Measurements from ENCODE around the gene HM13.
A peak's percentile ranks its signal among the peaks of the same experiment; 100 is the strongest.

HM13 gene

DNA sequence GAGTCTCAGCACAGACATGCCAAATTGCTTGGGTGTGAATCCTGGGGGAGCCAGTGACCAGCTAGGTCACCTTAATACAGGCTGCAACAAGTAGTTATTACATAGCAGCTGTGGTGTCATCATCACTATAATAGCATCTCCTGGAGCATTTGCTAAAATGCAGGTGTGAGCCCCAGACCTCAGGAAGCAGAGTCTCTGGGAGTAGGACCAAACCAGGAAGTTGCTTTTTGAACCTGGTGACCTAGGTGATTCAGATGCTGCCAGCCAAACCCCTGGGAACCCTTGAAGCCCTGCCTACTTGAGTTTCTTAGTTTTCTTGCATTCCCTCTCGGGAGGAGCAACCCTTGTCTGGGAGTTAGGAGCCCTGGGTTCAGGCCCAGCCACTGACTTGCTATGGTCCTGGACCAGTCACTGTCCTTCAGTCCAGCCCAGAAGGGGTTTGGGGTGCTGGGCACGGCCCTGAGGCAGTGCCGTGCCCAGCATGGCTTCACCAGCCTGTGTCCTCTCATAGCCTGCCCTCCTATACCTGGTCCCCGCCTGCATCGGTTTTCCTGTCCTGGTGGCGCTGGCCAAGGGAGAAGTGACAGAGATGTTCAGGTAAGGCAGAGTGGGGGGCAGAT is 51.6 kb downstream of the HM13 start:
- TF ChIP-seq, protein P1, sequence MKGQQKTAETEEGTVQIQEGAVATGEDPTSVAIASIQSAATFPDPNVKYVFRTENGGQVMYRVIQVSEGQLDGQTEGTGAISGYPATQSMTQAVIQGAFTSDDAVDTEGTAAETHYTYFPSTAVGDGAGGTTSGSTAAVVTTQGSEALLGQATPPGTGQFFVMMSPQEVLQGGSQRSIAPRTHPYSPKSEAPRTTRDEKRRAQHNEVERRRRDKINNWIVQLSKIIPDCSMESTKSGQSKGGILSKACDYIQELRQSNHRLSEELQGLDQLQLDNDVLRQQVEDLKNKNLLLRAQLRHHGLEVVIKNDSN (IDR thresholded peaks at IDR 0.05) = no peak
- TF ChIP-seq EP300 (IDR thresholded peaks at IDR 0.05; ENCODE audit: borderline replicate concordance) = no peak
- TF ChIP-seq TAF1 (IDR thresholded peaks at IDR 0.05; ENCODE audit: low read depth) = no peak

- TF ChIP-seq CEBPB (IDR thresholded peaks at IDR 0.05) (no peak), TCF12 (IDR thresholded peaks at IDR 0.05; ENCODE audit: low read depth) (no peak), TEAD4 (IDR thresholded peaks at IDR 0.05) (no peak), FOXM1 (IDR thresholded peaks at IDR 0.05; ENCODE audit: borderline replicate concordance, low read depth) (no peak), CREB1 (IDR thresholded peaks at IDR 0.05; ENCODE audit: low read depth) (no peak), TAF1 (IDR thresholded peaks at IDR 0.05; ENCODE audit: low read depth) (no peak), ZBTB7A (IDR thresholded peaks at IDR 0.05; ENCODE audit: low read depth) (no peak), RAD21 (IDR thresholded peaks at IDR 0.05; ENCODE audit: low read depth) (no peak), EGR1 (IDR thresholded peaks at IDR 0.05) (no peak), EP300 (IDR thresholded peaks at IDR 0.05; ENCODE audit: borderline replicate concordance) (no peak), NFIC (IDR thresholded peaks at IDR 0.05) (no peak), MAX (IDR thresholded peaks at IDR 0.05) (no peak), YY1 (IDR thresholded peaks at IDR 0.05; ENCODE audit: low read depth) (no peak)
- TF ChIP-seq, protein P2, sequence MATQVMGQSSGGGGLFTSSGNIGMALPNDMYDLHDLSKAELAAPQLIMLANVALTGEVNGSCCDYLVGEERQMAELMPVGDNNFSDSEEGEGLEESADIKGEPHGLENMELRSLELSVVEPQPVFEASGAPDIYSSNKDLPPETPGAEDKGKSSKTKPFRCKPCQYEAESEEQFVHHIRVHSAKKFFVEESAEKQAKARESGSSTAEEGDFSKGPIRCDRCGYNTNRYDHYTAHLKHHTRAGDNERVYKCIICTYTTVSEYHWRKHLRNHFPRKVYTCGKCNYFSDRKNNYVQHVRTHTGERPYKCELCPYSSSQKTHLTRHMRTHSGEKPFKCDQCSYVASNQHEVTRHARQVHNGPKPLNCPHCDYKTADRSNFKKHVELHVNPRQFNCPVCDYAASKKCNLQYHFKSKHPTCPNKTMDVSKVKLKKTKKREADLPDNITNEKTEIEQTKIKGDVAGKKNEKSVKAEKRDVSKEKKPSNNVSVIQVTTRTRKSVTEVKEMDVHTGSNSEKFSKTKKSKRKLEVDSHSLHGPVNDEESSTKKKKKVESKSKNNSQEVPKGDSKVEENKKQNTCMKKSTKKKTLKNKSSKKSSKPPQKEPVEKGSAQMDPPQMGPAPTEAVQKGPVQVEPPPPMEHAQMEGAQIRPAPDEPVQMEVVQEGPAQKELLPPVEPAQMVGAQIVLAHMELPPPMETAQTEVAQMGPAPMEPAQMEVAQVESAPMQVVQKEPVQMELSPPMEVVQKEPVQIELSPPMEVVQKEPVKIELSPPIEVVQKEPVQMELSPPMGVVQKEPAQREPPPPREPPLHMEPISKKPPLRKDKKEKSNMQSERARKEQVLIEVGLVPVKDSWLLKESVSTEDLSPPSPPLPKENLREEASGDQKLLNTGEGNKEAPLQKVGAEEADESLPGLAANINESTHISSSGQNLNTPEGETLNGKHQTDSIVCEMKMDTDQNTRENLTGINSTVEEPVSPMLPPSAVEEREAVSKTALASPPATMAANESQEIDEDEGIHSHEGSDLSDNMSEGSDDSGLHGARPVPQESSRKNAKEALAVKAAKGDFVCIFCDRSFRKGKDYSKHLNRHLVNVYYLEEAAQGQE (IDR thresholded peaks at IDR 0.05; ENCODE audit: low read depth) = no peak
- TF ChIP-seq, protein P1 (IDR thresholded peaks at IDR 0.05) = no peak
These were observed 52.0 kb downstream of the HM13 start for GRCh38 chr20:31566319-31566657.

DNA sequence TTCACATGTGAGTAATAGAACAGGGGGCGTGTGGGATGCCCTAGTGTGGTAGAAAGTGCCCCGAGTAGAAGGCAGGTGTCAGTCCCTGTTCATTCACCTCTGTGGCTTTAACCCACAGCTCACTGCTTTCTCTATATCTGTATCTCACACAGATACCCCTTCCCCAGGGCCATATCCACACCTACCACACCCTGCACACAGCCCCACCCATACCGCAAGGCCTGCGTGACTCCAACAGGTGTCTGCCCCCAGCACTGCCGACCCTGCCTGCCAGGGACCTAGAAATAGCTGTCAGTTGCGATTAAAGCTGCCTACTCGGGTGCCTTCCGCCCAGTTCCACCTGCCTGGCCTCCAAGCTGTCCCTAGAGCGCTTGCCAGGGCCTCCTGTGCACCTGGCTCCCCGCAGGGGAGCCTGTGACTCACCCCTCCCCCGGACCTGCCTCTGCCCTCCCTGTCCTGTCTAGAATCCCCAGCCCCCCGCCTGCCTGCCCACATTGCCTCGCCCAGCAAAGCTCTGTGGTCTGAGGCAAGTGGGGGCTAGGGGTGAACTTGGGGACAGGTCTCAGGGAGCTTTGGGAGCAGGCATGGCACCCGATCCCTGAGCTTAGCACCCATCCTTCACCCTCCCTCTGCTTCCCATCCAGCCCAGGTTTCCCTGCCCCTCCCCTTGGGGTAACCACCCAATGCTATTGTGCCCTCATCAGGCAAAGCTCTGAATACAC is 52.6 kb downstream of the HM13 start:
- TF ChIP-seq TEAD4 (IDR thresholded peaks at IDR 0.05) (peak; percentile 55), CREB1 (IDR thresholded peaks at IDR 0.05; ENCODE audit: low read depth) (no peak), NFIC (IDR thresholded peaks at IDR 0.05) (peak; percentile 83), RAD21 (IDR thresholded peaks at IDR 0.05; ENCODE audit: low read depth) (peak; percentile 24; the same call in 1 of the 2 replicates), TAF1 (IDR thresholded peaks at IDR 0.05; ENCODE audit: low read depth) (no peak), TCF12 (IDR thresholded peaks at IDR 0.05; ENCODE audit: low read depth) (peak; percentile 99), YY1 (IDR thresholded peaks at IDR 0.05; ENCODE audit: low read depth) (0 out of 2 replicates have a peak, but pooled peaks have one; percentile 27), MAX (IDR thresholded peaks at IDR 0.05) (peak; percentile 69), ZBTB7A (IDR thresholded peaks at IDR 0.05; ENCODE audit: low read depth) (peak; percentile 95), EGR1 (IDR thresholded peaks at IDR 0.05) (peak; percentile 78), FOXM1 (IDR thresholded peaks at IDR 0.05; ENCODE audit: borderline replicate concordance, low read depth) (peak; percentile 86), EP300 (IDR thresholded peaks at IDR 0.05; ENCODE audit: borderline replicate concordance) (peak; percentile 91), CEBPB (IDR thresholded peaks at IDR 0.05) (peak; percentile 10; the same call in 1 of the 2 replicates)
- TF ChIP-seq, protein P1 (IDR thresholded peaks at IDR 0.05) = no peak
- TF ChIP-seq, protein P2 (IDR thresholded peaks at IDR 0.05; ENCODE audit: low read depth) = no peak

DNA sequence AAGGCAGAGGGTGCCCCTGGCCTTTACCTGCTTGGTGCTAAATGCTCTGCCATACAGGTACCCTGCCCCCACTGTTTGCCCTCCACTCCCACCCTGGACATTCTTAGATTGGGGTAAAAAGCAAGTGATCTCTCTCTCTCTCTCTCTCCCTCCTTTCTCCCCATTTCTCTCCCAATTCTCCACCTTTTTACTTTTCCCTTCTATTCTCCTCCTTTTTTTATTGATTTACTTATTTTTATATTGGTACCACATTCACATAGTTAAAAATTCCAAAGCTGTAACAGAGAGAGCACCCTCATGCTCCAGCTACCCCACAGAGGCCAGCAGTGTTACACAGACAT is 53.1 kb downstream of the HM13 start:
- TF ChIP-seq MAX (IDR thresholded peaks at IDR 0.05) (no peak), TEAD4 (IDR thresholded peaks at IDR 0.05) (no peak), RAD21 (IDR thresholded peaks at IDR 0.05; ENCODE audit: low read depth) (no peak), ZBTB7A (IDR thresholded peaks at IDR 0.05; ENCODE audit: low read depth) (no peak), TCF12 (IDR thresholded peaks at IDR 0.05; ENCODE audit: low read depth) (no peak), EP300 (IDR thresholded peaks at IDR 0.05; ENCODE audit: borderline replicate concordance) (no peak), NFIC (IDR thresholded peaks at IDR 0.05) (no peak), CREB1 (IDR thresholded peaks at IDR 0.05; ENCODE audit: low read depth) (no peak), FOXM1 (IDR thresholded peaks at IDR 0.05; ENCODE audit: borderline replicate concordance, low read depth) (no peak), CEBPB (IDR thresholded peaks at IDR 0.05) (no peak), TAF1 (IDR thresholded peaks at IDR 0.05; ENCODE audit: low read depth) (no peak), EGR1 (IDR thresholded peaks at IDR 0.05) (no peak), YY1 (IDR thresholded peaks at IDR 0.05; ENCODE audit: low read depth) (no peak)
- TF ChIP-seq, protein P1 (IDR thresholded peaks at IDR 0.05) = no peak
- TF ChIP-seq, protein P2 (IDR thresholded peaks at IDR 0.05; ENCODE audit: low read depth) = no peak

Data from Ishikawa (cell line).